ENCODE results near the gene RPTOR.

RPTOR gene

DNA sequence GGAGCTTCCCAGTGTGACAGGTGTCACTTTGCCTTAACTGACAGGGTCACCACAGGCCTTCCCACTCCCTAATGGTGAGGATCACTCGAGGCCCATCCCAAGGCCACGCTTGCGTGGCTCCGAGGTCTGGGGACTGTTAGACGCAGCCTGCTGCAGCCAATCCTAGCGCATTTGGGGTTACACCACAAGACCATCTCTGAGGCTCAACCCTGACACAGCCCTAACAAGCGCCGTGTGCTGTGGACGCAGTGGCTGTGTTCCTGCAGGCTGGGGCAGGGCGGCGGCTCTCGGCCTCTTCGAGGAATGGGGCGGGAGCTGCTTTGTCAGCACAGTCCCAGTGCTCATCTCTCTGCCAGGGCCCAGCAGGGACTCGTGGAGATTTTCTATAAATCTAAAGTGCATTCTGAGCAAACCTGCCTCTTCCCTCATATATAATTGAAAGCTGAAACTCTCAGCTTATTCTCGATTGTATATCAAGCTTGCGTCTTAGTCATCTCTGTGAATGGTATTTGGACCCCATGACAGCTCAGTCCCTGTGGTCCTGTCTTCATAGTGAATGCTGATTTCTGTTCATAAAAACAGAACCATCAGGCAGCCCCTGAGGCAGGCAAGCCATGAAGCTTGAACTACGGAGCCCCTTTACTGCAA is 381.2 kb downstream of the RPTOR start:
- no peak for DNase-seq (ENCODE audit: low read depth in 2 of 2)

DNA sequence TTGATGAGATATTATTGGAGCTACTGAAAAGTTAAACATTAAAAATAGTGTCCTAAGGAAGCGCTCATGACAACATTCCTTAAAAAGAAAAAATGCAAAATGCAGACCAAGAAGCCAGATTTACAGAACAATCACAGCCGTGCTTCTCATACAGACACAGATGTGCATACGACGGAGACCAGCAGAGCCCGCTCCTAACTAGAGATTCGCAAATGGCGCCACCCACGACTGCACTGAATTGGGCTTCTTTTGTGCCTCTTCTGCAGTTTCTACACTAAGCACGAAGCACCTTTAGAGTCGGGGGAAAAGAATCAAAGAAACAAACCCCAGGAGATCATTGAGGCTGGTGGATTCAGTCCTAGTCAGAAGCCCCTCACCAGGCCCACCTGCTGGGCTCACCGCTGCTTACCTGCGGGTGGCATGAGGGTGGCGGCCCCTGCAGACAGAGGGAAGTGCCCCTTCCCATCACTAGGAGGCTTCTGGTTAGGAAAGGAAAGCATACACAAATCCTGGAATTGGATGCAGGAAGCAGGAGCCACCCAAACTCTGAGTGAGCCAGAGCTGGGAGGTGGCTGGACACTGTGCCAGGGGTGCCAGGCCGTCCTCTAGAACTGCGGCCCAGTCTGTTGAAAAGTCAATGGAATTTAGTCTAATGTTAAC is 382.1 kb downstream of the RPTOR start:
- DNase-seq (ENCODE audit: low read depth in 2 of 2) = no peak

DNA sequence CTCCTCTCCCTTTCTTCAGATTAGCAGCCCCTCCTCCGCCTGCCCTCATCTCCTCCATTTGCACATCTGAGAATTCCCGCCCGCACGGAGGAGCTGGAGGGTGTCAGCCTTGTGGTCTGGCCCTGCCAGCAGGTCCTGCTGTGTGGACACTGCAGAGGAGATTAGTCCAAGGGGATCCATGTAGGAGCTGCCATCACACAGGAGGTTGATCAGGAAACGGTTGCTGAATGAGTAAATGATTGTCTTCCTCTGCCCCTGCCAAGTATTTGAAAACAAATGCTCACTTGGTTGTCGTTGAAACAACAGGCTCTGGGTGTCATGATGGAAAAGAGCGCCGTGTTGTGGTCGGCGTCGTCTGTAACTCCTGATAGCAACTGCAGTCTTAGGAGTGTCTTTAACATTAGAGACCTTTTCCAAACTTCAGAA is 383.2 kb downstream of the RPTOR start:
- no peak for DNase-seq (ENCODE audit: low read depth in 2 of 2)

DNA sequence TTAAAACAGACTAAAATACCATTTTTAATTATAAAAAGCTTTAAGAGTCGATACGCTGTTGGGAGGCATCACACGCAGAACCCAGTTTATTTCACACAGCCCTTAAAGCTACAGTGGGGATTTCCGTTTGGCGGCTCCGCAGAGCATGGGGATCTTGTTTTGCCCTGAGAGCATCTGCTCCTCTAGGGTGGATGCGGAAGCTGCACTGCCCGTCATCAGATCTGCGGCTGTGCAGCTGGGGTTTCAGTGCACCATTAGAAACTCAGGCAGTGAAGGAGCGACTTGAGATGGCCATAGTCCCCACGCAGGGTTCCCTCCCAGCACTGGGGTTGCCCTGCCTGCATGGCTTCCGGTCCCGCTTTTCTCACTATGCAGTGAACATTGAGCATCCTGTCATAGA is 384.8 kb downstream of the RPTOR start:
- no peak for DNase-seq (ENCODE audit: low read depth in 2 of 2)

DNA sequence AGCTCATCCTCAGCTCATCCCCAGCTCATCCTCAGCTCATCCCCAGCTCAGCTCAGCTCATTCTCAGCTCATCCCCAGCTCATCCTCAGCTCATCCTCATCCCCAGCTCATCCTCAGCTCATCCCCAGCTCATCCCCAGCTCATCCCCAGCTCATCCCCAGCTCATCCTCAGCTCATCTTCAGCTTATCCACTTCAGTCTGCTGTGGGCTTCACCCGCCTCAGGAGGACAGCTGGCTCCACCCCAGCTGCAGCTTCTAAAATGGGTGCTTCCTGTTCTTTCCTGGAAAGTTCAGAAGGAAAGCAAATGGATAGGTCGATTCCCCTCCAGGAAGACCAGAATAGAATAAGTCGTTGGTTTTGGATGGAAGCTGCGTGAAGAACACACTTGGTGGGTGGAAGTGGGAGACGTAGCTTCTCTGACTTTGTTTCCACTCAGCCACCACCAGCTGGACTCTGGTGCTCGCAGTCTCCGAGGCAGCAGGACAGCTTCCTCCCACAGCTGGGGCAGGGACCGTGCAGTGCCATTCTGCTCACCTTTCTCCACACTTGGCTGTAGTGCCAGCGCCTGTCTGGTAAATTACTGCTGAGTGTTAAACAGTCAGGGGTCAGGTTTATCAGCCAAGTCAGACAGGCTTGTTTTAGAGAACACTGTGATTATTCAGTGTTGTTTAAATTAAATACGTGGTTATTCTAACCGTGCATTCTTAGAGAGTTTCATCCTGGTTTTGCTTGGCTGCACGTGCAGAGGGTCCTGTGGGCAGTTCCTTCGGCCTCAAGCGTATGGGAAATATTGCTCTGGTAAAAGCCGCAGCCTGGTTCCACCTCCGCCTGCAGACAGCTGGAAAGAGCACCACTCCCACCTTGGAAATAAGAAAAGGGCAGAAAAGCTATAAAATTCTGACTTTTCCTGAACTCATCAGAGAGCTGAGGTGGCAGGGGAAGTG is 386.0 kb downstream of the RPTOR start:
- DNase-seq (ENCODE audit: low read depth in 2 of 2) = no peak

DNA sequence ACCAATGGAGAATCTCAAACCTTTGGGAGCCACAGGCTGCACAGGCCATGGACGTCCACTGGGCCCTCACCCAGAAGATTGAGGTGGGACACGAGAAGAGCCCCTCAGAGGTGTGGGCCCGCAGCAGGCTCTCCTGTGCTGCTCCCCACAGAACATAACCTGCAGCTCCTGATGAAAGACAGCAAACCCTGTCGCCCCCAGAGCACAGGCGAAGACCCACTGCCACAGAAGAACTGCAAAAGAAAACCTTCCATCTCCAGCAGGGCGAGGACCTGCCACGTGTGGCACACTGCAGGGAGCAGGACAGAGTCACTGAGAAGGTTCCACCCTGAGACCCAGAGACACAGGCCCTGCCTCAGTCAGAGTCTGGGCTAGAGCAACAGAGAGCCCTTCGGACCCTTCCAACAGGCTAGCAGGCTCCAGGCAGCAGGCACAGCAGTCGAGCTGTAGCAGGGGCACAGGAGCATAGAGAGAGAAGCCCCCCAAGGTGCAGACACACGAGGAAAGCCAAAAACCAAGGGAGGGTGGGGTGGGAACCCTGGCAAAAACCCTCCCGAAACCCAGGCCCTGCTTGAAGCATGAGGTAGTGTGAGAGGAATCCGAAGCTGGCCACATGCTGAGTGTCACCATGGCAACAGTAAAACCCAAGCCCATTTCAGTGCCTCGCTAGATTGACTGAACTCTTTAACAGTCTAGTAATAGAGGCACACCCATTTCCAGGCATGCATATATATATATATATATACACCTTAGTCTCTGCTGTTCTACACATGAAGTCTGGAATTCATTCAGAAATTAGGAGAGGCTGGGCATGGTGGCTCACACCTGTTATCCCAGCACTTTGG is 387.0 kb downstream of the RPTOR start:
- DNase-seq (ENCODE audit: low read depth in 2 of 2) = no peak

DNA sequence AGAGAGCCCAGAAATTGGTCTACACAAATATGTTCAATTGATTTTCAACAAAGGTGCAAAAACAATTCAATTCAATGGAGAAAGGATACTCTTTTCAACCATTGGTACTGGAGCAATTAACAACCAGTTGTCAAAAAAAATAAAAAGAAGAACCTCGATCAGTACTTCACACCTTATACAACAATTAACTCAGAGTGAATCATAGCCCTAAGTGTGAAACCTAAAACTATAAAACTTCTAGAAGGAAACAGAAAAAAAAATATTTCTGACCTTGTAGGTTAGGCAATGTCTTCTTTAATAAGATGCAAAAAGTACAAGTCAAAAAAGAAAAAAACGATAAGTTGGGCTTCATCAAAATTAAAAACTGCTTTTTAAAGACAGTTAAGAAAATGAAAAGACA is 390.9 kb downstream of the RPTOR start:
- no peak for DNase-seq (ENCODE audit: low read depth in 2 of 2)

DNA sequence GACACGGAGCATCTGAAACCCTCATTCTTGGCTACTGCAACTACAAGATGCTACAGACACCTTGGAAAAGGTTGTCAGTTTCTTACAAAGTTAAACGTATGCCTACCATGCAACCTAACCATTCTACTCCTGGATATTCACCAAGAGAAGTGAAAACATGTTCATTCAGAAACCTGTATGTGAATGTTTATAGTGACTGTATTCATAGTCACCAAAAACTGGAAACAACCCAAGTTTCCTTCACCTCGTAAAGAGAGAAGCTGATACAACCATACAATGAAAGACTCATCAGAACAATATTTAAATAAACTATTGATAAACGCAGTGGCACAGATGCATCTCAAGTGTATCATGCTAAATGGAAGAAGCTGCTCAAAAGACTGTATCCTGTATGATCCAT is 391.6 kb downstream of the RPTOR start:
- DNase-seq (ENCODE audit: low read depth in 2 of 2) = no peak

DNA sequence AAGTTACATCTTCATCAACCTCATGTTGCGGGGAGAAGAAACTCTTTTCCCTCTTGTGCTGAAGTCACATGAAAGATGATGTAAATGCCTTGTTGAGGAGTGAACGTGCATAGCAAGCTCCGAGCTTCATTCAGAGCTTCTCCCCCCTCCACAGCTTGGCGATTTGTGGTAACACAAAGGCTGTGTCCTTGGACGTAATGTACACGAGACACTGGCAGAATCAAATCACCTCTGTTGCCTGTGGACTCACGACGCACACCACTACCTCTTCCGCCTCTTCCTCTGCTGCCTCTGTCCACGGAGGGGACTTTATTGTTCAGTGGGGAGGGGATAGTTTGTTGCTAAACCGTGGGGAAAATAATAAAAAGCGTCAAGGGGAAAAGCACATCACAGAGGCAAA is 392.1 kb downstream of the RPTOR start:
- DNase-seq (ENCODE audit: low read depth in 2 of 2) = no peak

DNA sequence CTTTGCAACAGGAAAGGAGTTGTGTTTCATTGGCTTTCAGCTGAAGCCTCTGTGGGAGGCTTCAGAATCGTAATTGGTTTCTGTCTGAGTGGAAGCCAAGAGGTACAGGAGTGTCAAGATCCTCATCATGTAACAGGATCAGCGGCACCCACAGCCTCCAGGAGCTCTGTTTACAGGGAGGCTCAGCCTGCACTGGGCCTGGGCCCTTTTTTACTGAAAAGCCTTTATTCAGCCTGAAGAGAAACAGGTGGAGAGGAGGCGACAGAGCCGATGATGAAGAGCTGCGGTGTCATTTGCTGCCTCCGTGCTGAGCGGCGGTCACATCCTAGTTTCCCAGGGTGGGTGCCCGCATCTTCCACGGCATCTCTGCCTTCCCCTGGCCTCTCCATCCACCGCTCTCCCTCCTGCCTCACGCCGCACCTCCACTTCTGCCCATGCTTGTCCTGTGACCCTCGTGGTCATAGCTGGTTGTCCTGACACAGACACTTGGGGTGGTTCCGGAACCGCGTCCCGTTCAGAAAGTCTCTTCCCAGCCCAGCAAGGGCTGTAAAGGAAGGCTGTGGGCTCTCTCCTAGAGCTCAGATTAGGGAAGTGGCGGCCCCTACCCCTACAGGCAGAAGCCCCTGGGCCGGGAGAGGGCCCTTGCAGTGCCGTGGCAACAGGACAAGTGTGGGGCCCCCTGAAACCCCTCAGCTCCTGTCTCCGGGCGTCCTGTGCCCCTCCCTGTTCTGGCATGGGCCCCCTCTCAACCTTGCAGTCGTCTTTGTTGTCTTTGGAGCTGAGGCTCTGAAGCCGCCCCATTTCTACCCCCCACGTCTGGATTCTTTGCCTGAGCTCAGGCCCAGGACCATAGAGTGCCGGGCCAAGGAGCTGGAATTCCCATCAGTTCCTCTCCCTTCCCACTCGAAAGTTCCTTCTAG is 393.1 kb downstream of the RPTOR start:
- no peak for DNase-seq (ENCODE audit: low read depth in 2 of 2)

DNA sequence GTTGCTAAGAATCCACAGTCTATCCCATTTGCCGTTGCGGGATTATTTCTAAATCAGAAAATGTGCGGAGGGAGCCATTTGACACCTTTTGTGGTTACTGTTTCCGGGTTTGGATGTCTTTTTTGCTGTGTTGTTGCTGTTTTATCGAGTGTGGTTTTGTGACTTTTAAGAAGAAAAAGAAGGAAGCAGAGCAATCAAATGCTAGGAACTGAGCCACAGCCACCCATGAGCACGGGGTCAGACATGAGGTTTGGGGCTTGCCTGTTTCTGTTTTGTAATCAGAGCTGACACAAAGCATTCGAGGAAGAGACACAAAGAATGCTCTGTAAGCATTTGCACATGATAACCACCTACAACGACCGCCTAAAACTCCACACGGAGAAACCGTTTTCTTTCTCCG is 393.9 kb downstream of the RPTOR start:
- DNase-seq (ENCODE audit: low read depth in 2 of 2) = no peak

DNA sequence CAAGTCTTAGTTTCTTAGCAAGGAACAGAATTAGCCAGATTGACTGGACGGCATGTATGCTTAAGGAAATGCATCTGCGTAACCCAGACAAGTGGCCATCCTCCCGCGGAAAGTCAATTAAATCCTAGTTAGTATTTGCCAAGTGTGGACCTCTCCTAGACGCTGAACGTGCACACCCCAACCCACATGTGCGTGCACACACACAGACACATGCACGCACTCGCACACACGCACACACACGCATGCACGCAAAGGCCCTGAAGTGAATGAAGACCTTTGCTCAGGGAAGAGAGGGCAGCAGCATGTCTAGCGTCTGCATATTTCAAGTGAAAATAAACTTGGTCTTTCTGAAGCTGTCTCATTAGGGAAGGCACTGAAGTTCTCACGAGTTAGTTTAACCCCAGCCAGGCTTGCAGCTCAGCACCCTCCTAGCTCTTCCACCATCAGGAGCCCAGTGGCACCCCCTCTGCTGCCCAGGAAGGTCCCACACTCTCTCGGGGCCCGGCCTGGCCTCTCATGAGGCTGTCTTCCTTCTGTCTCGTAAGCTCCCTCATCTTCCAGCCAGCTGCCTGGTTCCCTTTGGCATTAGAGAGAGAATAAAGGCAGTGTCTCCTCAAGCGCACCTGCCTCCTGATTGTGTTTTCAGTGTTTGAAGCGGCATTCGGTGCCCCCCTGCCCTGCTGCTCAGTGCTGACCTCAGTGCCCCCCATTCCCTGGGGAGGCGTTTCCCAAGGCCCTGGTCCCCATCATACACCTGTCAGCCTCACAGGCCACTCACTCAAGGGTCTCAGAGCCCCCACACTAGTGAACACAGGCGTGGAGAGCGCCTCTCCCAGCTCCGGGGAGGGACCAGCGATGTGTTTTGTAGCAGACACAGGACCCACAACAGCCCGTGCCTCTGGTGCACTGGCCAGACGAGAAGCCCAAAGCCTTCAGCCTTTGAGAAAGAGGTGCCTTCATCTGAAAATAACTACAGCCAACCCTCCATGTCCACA is 394.8 kb downstream of the RPTOR start:
- DNase-seq (ENCODE audit: low read depth in 2 of 2) = no peak

DNA sequence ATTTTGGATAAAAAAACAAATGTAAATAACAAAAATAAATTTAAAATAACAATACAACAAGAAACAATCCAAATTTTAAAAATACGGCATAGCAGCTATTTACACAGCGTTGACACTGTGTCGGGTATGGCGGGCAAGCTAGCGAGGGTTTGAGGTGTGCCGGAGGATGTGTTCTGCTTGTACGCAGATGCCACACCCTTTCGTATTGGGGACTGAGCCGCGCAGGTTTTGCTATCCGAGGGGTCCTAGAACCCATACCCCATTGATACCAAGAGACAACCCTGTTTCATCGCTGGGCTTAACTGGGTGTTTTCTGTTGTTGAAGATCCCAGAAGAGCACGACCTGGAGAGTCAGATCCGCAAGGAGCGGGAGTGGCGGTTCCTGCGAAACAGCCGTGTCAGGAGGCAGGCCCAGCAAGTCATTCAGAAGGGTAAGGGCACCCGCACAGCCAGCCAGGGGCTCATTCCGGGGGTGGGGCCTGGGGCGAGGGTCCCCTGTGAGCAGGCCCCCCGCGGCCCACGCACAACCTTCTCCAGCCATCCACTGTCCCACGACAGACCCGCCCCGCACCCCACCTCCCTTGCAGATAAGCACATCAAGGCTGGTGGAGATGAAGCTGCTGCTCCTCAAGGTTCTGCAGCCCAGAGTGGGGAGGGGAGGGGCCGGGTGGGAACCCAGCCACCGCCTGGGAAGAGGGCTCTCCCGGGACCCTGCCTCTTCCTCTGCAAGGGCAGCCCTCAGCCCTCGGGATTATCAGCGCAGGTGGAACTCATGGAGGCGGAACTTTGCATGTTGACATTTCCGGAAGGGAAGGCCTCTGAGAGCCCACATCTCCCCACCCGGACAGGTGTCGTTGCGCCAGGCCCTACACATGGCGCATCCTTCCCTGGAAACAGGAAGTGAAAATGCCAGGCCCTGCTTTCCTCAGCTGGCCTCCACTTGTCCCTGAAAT is 395.8 kb downstream of the RPTOR start:
- no peak for DNase-seq (ENCODE audit: low read depth in 2 of 2)

DNA sequence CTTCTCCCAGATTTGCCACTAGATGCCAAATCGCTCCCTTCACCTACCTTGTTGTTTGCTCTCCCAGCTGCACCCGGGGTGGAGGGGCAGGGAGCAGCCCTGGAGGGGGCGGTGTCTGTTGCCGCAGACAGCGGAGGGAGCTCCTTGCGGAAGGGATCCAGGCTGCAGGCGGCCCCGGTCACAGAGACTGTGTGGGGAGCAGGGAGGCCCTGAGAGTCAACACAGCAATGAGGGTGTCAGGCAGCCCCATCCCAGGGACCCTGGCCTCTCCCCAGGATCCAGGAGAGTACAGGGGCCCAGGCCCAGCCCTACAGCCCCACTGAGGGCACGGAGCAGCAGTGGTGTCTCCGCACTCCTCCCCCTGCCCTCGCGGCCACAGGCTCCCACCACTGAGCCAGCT is 396.5 kb downstream of the RPTOR start:
- DNase-seq (ENCODE audit: low read depth in 2 of 2) = no peak

DNA sequence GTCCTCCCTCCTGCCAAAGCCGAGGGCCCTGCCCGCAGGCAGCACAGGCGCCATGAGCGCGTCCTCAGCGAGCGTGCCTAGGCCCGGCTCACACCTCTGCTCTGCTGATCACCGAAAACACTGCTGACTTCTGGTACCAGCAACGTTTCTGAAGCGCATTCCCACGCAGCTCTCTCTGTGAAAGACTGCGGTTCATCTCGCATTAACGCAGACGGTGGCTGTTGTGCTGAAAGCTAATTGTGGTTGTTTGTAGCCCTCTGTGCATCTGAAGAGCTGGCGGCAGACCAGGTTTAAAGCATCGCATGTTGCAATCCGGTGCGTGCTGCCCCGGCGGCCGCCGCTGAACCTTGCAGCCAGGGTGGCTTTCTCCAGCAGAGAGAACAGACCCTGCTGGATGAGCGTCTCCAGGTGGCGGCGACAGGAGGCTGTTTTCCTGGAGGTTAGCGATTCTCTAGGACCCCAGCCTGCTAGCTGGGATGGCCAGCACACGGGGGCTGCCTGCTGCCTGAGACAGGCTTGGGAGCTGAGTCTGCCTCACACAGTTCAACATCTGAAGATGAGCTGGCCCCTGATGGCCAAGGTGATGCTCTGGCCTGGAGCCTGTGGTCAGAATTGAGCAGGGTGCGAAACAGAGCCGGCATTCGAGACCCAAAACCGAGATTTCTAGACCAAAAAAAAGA is 397.2 kb downstream of the RPTOR start:
- no peak for DNase-seq (ENCODE audit: low read depth in 2 of 2)

DNA sequence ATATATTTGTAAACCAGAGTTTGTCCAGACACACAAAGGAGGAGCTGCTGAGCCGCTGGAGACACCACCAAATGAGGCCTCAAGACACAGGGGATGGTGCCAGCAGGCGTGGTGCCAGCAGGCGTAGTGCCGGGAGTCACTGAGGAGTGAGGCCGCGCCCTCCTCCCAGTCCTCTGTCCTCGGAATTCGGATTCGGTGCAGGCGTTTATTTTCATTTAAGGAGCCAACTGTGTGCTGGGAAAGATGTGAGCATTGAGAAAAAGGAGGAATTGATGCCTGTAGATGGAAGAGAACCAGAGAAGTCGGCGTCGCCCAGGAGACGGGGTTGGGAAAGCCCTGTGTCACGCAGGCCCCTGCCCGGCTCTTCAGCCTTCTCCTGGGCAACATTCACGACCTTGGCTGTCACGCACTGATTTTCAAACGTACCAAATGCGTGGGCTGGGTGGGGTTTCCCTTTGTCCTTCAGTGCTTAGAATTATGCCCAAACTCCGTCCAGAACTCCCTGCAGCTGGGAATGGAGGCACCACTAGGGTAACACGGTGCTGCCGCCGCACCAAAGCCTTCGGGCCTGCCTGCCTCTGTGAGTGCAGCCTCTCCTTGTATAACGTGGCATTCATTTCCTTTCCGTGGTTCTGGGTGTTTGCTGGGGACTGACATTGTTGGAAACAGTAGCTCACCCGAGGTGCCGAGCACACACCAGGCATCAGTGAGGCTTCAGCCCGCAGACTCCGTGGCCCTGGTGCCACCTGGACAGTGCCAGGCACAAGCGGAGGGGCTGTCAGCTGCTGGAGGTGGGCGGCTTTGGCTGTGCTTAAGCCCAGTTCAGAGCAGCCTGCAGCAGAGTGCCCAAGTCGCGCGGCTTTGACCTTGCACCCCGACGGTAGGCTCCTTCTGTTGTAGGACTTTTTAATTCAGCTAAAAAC is 398.0 kb downstream of the RPTOR start:
- DNase-seq (ENCODE audit: low read depth in 2 of 2) = no peak

Measured in stimulated activated CD4-positive, alpha-beta T cell treated with anti-CD3 and anti-CD28 coated beads, Interleukin-12 subunit alpha, Interleukin-12 subunit beta, amount 100 ng/mL, for 24 hours (primary cell).